ENCODE measurements around the gene TYW3. TPM values are rescaled to one million over a fixed set of nuclear protein-coding genes. Genes with fewer than 3 reads are reported as not detected.

TYW3 gene
- total RNA-seq, 4 donors from 2014 or later, result 11.1 to 14.6 (median 13.3) TPM

DNA sequence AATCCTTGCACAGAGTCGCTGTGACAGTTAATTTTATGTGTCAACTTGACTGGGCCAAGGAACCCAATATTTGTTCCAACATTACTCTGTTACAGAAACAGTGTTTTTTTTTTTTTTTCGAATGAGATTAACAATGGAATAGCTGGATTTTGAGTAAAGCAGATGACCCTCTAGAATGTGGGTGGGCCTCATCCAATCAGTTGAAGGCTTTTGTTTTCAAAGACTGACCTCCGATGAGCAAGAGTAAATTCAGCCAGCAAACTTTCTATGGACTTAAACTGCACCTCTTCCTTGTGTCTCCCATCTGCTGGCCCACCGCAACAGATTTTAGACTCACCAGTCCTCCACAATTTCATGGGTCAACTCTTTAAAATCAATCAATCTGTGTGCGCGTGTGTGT lies 17.1 kb upstream of the TYW3 start:
- H3K27ac ChIP-seq, result no peak overlapping the region
- H3K9me3 ChIP-seq, result no peaks in the 10 kb centered on the region
- no peaks in the 10 kb centered on the region for H3K27me3 ChIP-seq
- WGBS, 2 donors, result 77 to 96% methylated on average over 6 of the region's 6 CpGs
- TF ChIP-seq EP300 (IDR thresholded peaks at IDR 0.05) (no peak), CTCF (IDR thresholded peaks at IDR 0.05) (no peak), POLR2A (IDR thresholded peaks at IDR 0.05) (no peak)
- H3K4me3 ChIP-seq, result no peak overlapping the region
- no peak for DNase-seq (ENCODE audit: low spot score in 2 of 2)
- peaks cover 0 to 92% (median 19%) of the 10 kb centered on the region in 3 donors for H3K36me3 ChIP-seq
- no peaks in the 10 kb centered on the region for H3K4me1 ChIP-seq

- no peaks in the 10 kb centered on the region for H3K9me3 ChIP-seq
- TF ChIP-seq POLR2A (IDR thresholded peaks at IDR 0.05) (no peak), CTCF (IDR thresholded peaks at IDR 0.05) (no peak), EP300 (IDR thresholded peaks at IDR 0.05) (no peak)
- no peak for DNase-seq (ENCODE audit: low spot score in 2 of 2)
- no peak overlapping the region for H3K4me3 ChIP-seq
- H3K27me3 ChIP-seq, result no peaks in the 10 kb centered on the region
- WGBS, 2 donors, result 92 to 100% methylated on average over 1 of the region's 1 CpG
- H3K27ac ChIP-seq, result no peak overlapping the region
- no peaks in the 10 kb centered on the region for H3K4me1 ChIP-seq
- peaks cover 0 to 92% (median 19%) of the 10 kb centered on the region in 3 donors for H3K36me3 ChIP-seq
These were observed 16.1 kb upstream of the TYW3 start for GRCh38 chr1:74716822-74717221.

- Histone ChIP-seq H3K36me3 (peaks cover 0 to 94% (median 19%) of the 10 kb centered on the region in 3 donors), H3K4me1 (no peaks in the 10 kb centered on the region), H3K27ac (no peak overlapping the region), H3K27me3 (no peaks in the 10 kb centered on the region), H3K9me3 (no peaks in the 10 kb centered on the region), H3K4me3 (no peak overlapping the region)
- TF ChIP-seq EP300 (IDR thresholded peaks at IDR 0.05) (no peak), CTCF (IDR thresholded peaks at IDR 0.05) (no peak), POLR2A (IDR thresholded peaks at IDR 0.05) (no peak)
- WGBS, 2 donors, result 80 to 93% methylated on average over 2 of the region's 2 CpGs
- no peak for DNase-seq (ENCODE audit: low spot score in 2 of 2)
These were observed 15.3 kb upstream of the TYW3 start for GRCh38 chr1:74717626-74718025.

GRCh38 chr1:74726063-74726462 lies 6.9 kb upstream of the TYW3 start:
- peaks cover 0 to 7% (median 0%) of the 10 kb centered on the region in 4 donors for H3K9me3 ChIP-seq
- no peak for TF ChIP-seq CTCF (IDR thresholded peaks at IDR 0.05)
- no peak for TF ChIP-seq EP300 (IDR thresholded peaks at IDR 0.05)
- H3K27me3 ChIP-seq, result no peaks in the 10 kb centered on the region
- no peak overlapping the region for H3K4me3 ChIP-seq
- H3K36me3 ChIP-seq, result peaks cover 0 to 63% (median 0%) of the 10 kb centered on the region in 3 donors
- no peak for DNase-seq (ENCODE audit: low spot score in 2 of 2)
- WGBS, 2 donors, result 100% methylated on average over 1 of the region's 1 CpG
- H3K27ac ChIP-seq, result no peak overlapping the region
- H3K4me1 ChIP-seq, result peaks cover 0 to 9% (median under 1%) of the 10 kb centered on the region in 4 donors

GRCh38 chr1:74728736-74729135 lies 4.2 kb upstream of the TYW3 start:
- Histone ChIP-seq H3K27ac (no peak overlapping the region), H3K4me1 (peaks cover 0 to 18% (median 11%) of the 10 kb centered on the region in 4 donors), H3K27me3 (no peaks in the 10 kb centered on the region), H3K36me3 (peaks cover 0 to 36% (median 0%) of the 10 kb centered on the region in 3 donors), H3K4me3 (no peak overlapping the region), H3K9me3 (peaks cover 0 to 7% (median 0%) of the 10 kb centered on the region in 4 donors)
- WGBS, 2 donors, result 36 to 60% methylated on average over 3 of the region's 3 CpGs
- TF ChIP-seq EP300 (IDR thresholded peaks at IDR 0.05) (no peak), CTCF (IDR thresholded peaks at IDR 0.05) (no peak), POLR2A (IDR thresholded peaks at IDR 0.05) (no peak)
- DNase-seq (ENCODE audit: low spot score in 2 of 2), result no peak

Data from tibial nerve (tissue), 4 donors.